ENCODE measurements around the gene METTL13. TPM values are rescaled to one million over a fixed set of nuclear protein-coding genes. Genes with fewer than 3 reads are reported as not detected.

METTL13 gene
- total and polyA plus RNA-seq, 2 of the 8 experiments (the other 6 are each of a cell fraction or from before 2014, with no cell fraction given): 38.1 to 66.3 TPM

- Histone ChIP-seq H4K91ac (replicated peaks; ENCODE audit: insufficient read length, low read length) (no peak overlapping the region), H3K36me3 (ENCODE audit: control insufficient read depth in 2 of 4, insufficient read depth in 4 of 4, low read length in 3 of 4) (peaks cover 0 to 9% (median 0%) of the 10 kb centered on the region in 4 experiments; a peak in 4 of 8 replicates), H3K14ac (ENCODE audit: insufficient read length) (no peak overlapping the region), H4K20me1 (replicated peaks in 1 of 2; ENCODE audit: control insufficient read depth in 1 of 2, insufficient read depth in 2 of 2, low read length in 2 of 2) (no peaks in the 10 kb centered on the region), H3K18ac (ENCODE audit: extremely low read depth, low read length) (no peak overlapping the region), H4K8ac (ENCODE audit: extremely low read depth, insufficient read depth, low read length) (no peak overlapping the region), H3K27me3 (replicated peaks in 1 of 4; ENCODE audit: control insufficient read depth in 3 of 4, extremely low read depth in 1 of 4, insufficient read depth in 3 of 4, low read length in 3 of 4) (no peaks in the 10 kb centered on the region), H3K79me1 (ENCODE audit: low read depth, low read length) (no peaks in the 10 kb centered on the region), H4K5ac (ENCODE audit: insufficient read length, low read depth, low read length) (no peak overlapping the region), H3K9ac (replicated peaks in 1 of 4; ENCODE audit: extremely low read depth in 1 of 4, low read depth in 3 of 4, low read length in 3 of 4) (no peak overlapping the region), H3K9me3 (ENCODE audit: insufficient read depth in 2 of 2, low read depth in 1 of 2, low read length in 1 of 2) (no peaks in the 10 kb centered on the region), H2BK5ac (ENCODE audit: low read depth, low read length) (no peak overlapping the region), H3K4me3 (ENCODE audit: extremely low read depth in 1 of 4, insufficient read depth in 2 of 4, low read depth in 3 of 4, low read length in 4 of 4) (no peak overlapping the region), H2BK120ac (replicated peaks; ENCODE audit: low read depth, low read length) (no peak overlapping the region), H3K27ac (ENCODE audit: low read depth, low read length) (no peak overlapping the region), H3K23ac (ENCODE audit: insufficient read length) (no peak overlapping the region), H3K79me2 (ENCODE audit: control insufficient read depth in 1 of 2, insufficient read depth in 2 of 2, low read length in 2 of 2) (peaks cover 0 to 10% of the 10 kb centered on the region in 2 experiments; a peak in 1 of 4 replicates), H2AK5ac (ENCODE audit: low read depth, low read length) (no peak overlapping the region), H3K4ac (replicated peaks; ENCODE audit: insufficient read length, low read depth, low read length) (no peak overlapping the region), H2AFZ (ENCODE audit: low read length) (no peak overlapping the region), H2BK12ac (ENCODE audit: low read depth, low read length) (no peak overlapping the region), H3K4me1 (replicated peaks in 1 of 4; ENCODE audit: control insufficient read depth in 3 of 4, insufficient read depth in 4 of 4, low read length in 3 of 4) (peaks cover 0 to 3% (median 0%) of the 10 kb centered on the region in 4 experiments; a peak in 2 of 7 replicates), H2BK20ac (ENCODE audit: low read length) (no peak overlapping the region), H3K23me2 (ENCODE audit: low read depth, low read length) (no peaks in the 10 kb centered on the region), H3K56ac (replicated peaks; ENCODE audit: insufficient read length, low read depth, low read length) (no peak overlapping the region), H2BK15ac (ENCODE audit: low read length) (no peak overlapping the region), H3K4me2 (ENCODE audit: insufficient read depth in 1 of 2, low read depth in 2 of 2, low read length in 2 of 2) (no peak overlapping the region)
- FAIRE-seq (no peak), DNase-seq (ENCODE audit: low read depth in 1 of 2, low spot score in 2 of 2) (no peak)
- ChIA-PET POLR2A (ENCODE audit: partially characterized antibody) (no interaction called here), CTCF (ENCODE audit: partially characterized antibody) (interaction anchor here (2.2 kb wide), 1 partner anchor 92 kb away, joined by 8 read pairs; no protein-coding TSS in a partner anchor)
- no peak for TF ChIP-seq SAP30 (IDR thresholded peaks at IDR 0.05; ENCODE audit: insufficient read depth, insufficient replicate concordance, low read length)
- WGBS, 2 experiments (ENCODE audit: extremely low coverage in 1 of 2, insufficient coverage in 1 of 2, insufficient read length in 1 of 2, insufficient replicate concordance in 2 of 2, low coverage in 1 of 2, low lambda C conversion rate in 2 of 2, missing lambda C conversion rate in 1 of 2): 96% methylated on average over 2 of the region's 2 CpGs; no CpG with 5 or more reads in 1 of the 2 experiments
These were observed 45.3 kb upstream of the METTL13 start for GRCh38 chr1:171736196-171736595.
